Tibial artery (tissue), 4 donors: ENCODE data around the gene NPHP4.
A peak's percentile ranks its signal among the peaks of the same experiment; 100 is the strongest.

Experiments used
- DNase-seq, 2 donors: peaks; one replicate each; pipeline ENCODE4 v3.0.0-alpha.2; 2019
- H3K27ac ChIP-seq, 2 donors: fragments of 200-600 bp; sonication (generic) in 1 of 2; 1 replicate in 1 of 2; 2 replicates in 1 of 2; pipeline ENCODE4 v1.5.1; 2018 to 2019; ENCODE audit warnings: mild to moderate bottlenecking in 1 of 2
- H3K27me3 ChIP-seq, 2 donors: fragments of 200-600 bp; sonication (generic) in 1 of 2; one replicate each; pipeline versions ENCODE4 v1.5.1 to v1.6.0; 2016 to 2019
- H3K36me3 ChIP-seq, 3 donors: fragments of 200-600 bp; sonication (generic) in 2 of 3; one replicate each; pipeline ENCODE4 v1.5.1; 2016 to 2019; ENCODE audit warnings: mild to moderate bottlenecking in 2 of 3
- H3K4me1 ChIP-seq, 4 donors: fragments of 200-600 bp; sonication (generic) in 2 of 4; 1 replicate in 3 of 4; 2 replicates in 1 of 4; pipeline ENCODE4 v1.5.1; 2016 to 2019
- H3K4me3 ChIP-seq, 2 donors: fragments of 200-600 bp; sonication (generic) in 1 of 2; 1 replicate in 1 of 2; 2 replicates in 1 of 2; pipeline ENCODE4 v1.5.1; 2018 to 2019; ENCODE audit warnings: mild to moderate bottlenecking in 2 of 2
- H3K9me3 ChIP-seq, 3 donors: fragments of 200-600 bp; sonication (generic) in 1 of 3; one replicate each; pipeline ENCODE4 v1.5.1; 2016 to 2019
- CTCF ChIP-seq, 2 experiments: fragments of 200-600 bp in 1 of 2; fragments of 450-650 bp in 1 of 2; IDR thresholded peaks; one replicate each; pipeline ENCODE4 v1.5.1; 2017 to 2019; ENCODE audit warnings: antibody characterized with exemption in 2 of 2, mild to moderate bottlenecking in 1 of 2, moderate library complexity in 1 of 2
- intact Hi-C: fragments of 100-400 bp; cut with DNase I; formaldehyde crosslinking; loops from one replicate; pipeline ENCODE4 v1.15.0; 2023; ENCODE audit warnings: low total_unique reads

The NPHP4 gene

GRCh38 chr1:5917281-5917590 lies 75.0 kb downstream of the NPHP4 start:
- no peaks in the 10 kb centered on the region for H3K9me3 ChIP-seq
- no peaks in the 10 kb centered on the region for H3K27me3 ChIP-seq
- DNase-seq: peak in 1 of 2 donors; percentile 5
- no peaks in the 10 kb centered on the region for H3K36me3 ChIP-seq
- H3K27ac ChIP-seq: no peak overlapping the region
- intact Hi-C loops: no loop called here
- no peak overlapping the region for H3K4me3 ChIP-seq
- peaks cover 0 to 7% (median 3%) of the 10 kb centered on the region in 4 donors for H3K4me1 ChIP-seq
- TF ChIP-seq CTCF (IDR thresholded peaks at IDR 0.05): no peak

GRCh38 chr1:5916572-5917280 lies 75.5 kb downstream of the NPHP4 start:
- DNase-seq: peak in 1 of 2 donors; percentile 32
- H3K4me1 ChIP-seq: peaks cover 0 to 7% (median 3%) of the 10 kb centered on the region in 4 donors
- no peaks in the 10 kb centered on the region for H3K9me3 ChIP-seq
- H3K27ac ChIP-seq: no peak overlapping the region
- TF ChIP-seq CTCF (IDR thresholded peaks at IDR 0.05): no peak
- intact Hi-C loops: no loop called here
- no peaks in the 10 kb centered on the region for H3K36me3 ChIP-seq
- no peak overlapping the region for H3K4me3 ChIP-seq
- no peaks in the 10 kb centered on the region for H3K27me3 ChIP-seq

GRCh38 chr1:5915587-5916571 lies 76.3 kb downstream of the NPHP4 start:
- DNase-seq: peak in 1 of 2 donors; percentile 38
- intact Hi-C loops: no loop called here
- H3K4me3 ChIP-seq: no peak overlapping the region
- H3K9me3 ChIP-seq: no peaks in the 10 kb centered on the region
- H3K27me3 ChIP-seq: no peaks in the 10 kb centered on the region
- peak; percentile 52 for TF ChIP-seq CTCF (IDR thresholded peaks at IDR 0.05)
- no peaks in the 10 kb centered on the region for H3K36me3 ChIP-seq
- peaks cover 0 to 7% (median 3%) of the 10 kb centered on the region in 4 donors for H3K4me1 ChIP-seq
- H3K27ac ChIP-seq: no peak overlapping the region

GRCh38 chr1:5914676-5915365 lies 77.4 kb downstream of the NPHP4 start:
- H3K4me1 ChIP-seq: peaks cover 0 to 7% (median 3%) of the 10 kb centered on the region in 4 donors
- intact Hi-C loops: no loop called here
- H3K9me3 ChIP-seq: no peaks in the 10 kb centered on the region
- H3K27ac ChIP-seq: no peak overlapping the region
- DNase-seq: peak in 1 of 2 donors; percentile 61
- TF ChIP-seq CTCF (IDR thresholded peaks at IDR 0.05): no peak
- H3K4me3 ChIP-seq: no peak overlapping the region
- no peaks in the 10 kb centered on the region for H3K36me3 ChIP-seq
- H3K27me3 ChIP-seq: no peaks in the 10 kb centered on the region

GRCh38 chr1:5913876-5914275 lies 78.3 kb downstream of the NPHP4 start:
- Histone ChIP-seq H3K36me3 (no peaks in the 10 kb centered on the region), H3K27me3 (no peaks in the 10 kb centered on the region), H3K4me1 (peaks cover 0 to 7% (median 3%) of the 10 kb centered on the region in 4 donors), H3K27ac (no peak overlapping the region), H3K9me3 (no peaks in the 10 kb centered on the region), H3K4me3 (no peak overlapping the region)
- intact Hi-C loops: no loop called here
- peak in 1 of 2 donors; percentile 29 for DNase-seq
- no peak for TF ChIP-seq CTCF (IDR thresholded peaks at IDR 0.05)
